ENCODE results near the gene FAM241B. TPM values are rescaled to one million over a fixed set of nuclear protein-coding genes. Genes with fewer than 3 reads are reported as not detected.

The FAM241B gene
- total RNA-seq, 1 experiment from 2014 or later = 3.3 TPM

DNA sequence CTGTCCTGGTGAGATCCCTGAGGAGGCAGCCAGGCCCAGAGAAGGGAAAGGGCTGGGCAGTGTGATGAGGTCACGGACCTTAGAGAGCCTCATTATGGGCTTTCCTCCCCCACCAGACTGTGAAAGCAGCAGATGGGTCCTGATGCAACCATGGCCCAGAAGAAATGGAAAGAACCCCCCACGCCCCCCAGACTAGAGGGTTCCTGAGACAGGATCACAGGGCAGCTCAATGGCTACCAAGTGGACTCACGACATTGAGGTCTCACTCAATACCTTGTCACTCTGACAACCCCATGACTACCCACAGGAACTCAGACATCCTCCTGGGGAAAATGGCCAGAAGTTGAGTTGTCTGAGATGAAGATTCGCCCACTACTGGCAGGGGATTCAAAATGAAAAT, 36.7 kb downstream of the FAM241B start:
- DNase-seq (ENCODE audit: low spot score) = no peak

DNA sequence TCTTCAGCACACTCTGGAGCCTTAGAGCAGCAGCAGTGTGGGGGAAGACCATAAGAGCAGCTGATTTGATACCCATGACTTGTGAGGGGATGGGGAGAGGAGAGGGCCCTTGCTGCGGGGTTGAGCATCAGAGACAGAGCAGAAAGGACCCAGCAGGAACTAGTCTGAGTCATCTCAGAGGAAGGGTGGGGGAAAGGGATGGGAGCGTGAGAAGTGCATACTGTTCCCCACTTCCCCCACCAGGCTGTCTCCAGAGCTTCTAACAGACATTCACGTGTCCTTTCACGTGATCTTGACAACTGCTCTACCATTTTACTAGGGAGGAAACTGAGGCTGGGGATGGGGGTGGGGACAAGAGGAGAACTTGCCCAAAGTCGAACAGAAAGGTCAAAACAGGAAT, 38.7 kb downstream of the FAM241B start:
- no peak for DNase-seq (ENCODE audit: low spot score)

GRCh38 chr10:69669409-69669808, 39.4 kb downstream of the FAM241B start:
- DNase-seq (ENCODE audit: low spot score) = no peak

GRCh38 chr10:69673521-69673920, 43.5 kb downstream of the FAM241B start:
- DNase-seq (ENCODE audit: low spot score) = no peak

DNA sequence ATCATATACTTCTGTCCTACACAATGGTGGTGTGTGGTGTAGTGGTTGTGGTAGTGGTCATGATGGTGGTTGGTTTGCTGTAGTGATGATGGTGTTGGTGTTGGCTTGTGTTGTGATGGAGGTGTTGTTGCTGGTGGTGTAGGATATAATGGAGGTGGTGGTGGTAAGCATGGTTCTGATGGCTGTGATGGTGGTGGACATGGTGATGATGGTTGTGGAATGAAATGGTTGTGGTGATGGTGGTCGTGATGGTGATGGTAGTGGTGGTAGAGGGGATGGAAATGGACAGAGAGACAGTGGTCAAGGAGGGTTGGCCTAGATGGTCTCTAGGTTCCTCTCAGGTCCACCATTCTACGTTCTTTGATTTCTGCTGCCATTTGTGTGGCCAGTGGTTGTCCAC, 44.7 kb downstream of the FAM241B start:
- no peak for DNase-seq (ENCODE audit: low spot score)

GRCh38 chr10:69676301-69676700, 46.3 kb downstream of the FAM241B start:
- DNase-seq (ENCODE audit: low spot score) = no peak

DNA sequence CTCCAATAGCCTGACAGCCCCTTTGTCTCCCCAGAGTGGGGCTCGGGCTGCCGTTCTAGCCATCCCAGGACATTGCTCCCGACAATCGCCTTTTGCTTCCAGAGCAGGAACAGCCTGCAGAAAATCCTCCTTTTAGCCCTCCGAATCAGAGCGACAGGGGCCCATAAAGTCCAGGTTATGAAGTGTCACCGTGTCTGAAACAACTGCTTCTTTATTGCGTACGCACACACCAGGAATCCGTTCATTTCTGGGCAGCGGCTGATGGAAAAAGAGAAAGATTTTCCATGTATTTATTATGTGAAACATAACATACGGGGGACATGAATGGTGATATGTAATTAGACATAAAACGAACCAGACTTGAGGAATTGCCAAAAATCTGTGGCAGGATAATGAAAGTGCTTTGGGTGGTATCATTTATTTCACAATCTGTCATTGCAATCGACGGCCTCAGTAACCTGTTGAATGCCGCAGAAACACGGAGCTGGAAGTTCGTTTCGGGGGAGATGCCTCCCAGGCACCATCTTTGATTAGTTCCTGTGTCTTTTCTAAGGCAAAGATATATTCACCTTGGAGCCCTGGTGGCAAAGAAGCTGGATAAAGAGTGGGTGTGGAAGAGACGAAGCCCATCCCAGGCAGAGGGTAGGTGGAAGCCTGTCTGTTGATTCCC, 48.1 kb downstream of the FAM241B start:
- DNase-seq (ENCODE audit: low spot score) = no peak

DNA sequence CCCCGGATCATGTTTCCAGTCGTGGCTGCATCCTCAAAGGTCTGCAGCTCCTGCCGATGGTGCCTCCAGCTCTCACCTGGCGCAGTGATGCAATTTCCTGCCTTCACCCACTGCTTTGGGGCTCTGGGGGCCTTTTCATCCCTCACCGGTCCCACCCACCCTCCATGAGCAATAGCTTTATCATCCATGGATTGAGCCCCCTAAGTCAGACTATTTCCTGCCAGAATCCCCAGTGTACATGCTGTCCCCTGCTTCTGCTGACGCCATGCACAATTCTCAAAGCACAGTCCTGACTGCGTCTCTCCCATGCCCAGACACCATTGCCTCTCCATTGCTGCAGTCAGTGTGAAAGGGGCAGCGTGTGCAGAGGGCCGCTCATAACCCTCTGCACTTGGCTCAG, 49.7 kb downstream of the FAM241B start:
- no peak for DNase-seq (ENCODE audit: low spot score)

- no peak for DNase-seq (ENCODE audit: low spot score)
Observed at GRCh38 chr10:69680610-69681009, 50.6 kb downstream of the FAM241B start.

GRCh38 chr10:69681436-69681835, 51.4 kb downstream of the FAM241B start:
- DNase-seq (ENCODE audit: low spot score) = no peak

GRCh38 chr10:69682955-69683474, 53.0 kb downstream of the FAM241B start:
- DNase-seq (ENCODE audit: low spot score) = no peak

Other genes starting within 250 kb of the FAM241B start
- gene TACR2, start 213.3 kb upstream of the FAM241B start, total RNA-seq (2014; rRNA removed; shearing (Covaris generic)) = not detected in 2 replicates
- not detected in 2 replicates for gene TSPAN15, start 178.8 kb upstream of the FAM241B start, total RNA-seq (2014; rRNA removed; shearing (Covaris generic))
- gene NEUROG3, start 56.8 kb upstream of the FAM241B start, total RNA-seq (2014; rRNA removed; shearing (Covaris generic)) = 0.14 TPM in 1 of 2 replicates, not detected in the other
- 0.50 and 0.53 TPM in 2 replicates for gene COL13A1, start 171.7 kb downstream of the FAM241B start, total RNA-seq (2014; rRNA removed; shearing (Covaris generic))

Data from H4 (cell line).